HepG2 (cell line): ENCODE measurements around the gene ASPRV1.

Experiments used
- IRF2 ChIP-seq: IDR thresholded peaks from 2 replicates; pipeline ENCODE4 v1.6.1; 2018; ENCODE audit warnings: missing genetic modification reagents, missing compliant biosample characterization
- RAD21 ChIP-seq: fragments of 450-650 bp; formaldehyde crosslinking; IDR thresholded peaks from 2 replicates; pipeline ENCODE4 v1.5.0; 2020; ENCODE audit warnings: mild to moderate bottlenecking
- TGIF2 ChIP-seq: IDR thresholded peaks from 2 replicates; pipeline ENCODE4 v1.6.1; 2016; ENCODE audit warnings: control low read depth, missing compliant biosample characterization
- TOE1 ChIP-seq: sonication (generic); formaldehyde crosslinking; IDR thresholded peaks from 2 replicates; pipeline ENCODE4 v1.4.0; 2020; ENCODE audit warnings: mild to moderate bottlenecking, missing genetic modification reagents
- TRIM24 ChIP-seq: sonication (generic); formaldehyde crosslinking; IDR thresholded peaks from 2 replicates; pipeline ENCODE4 v1.8.0; 2022; ENCODE audit warnings: mild to moderate bottlenecking, missing genetic modification reagents

- no peak for TF ChIP-seq RAD21 (CRISPR knock-in tag)
- no peak for TF ChIP-seq TRIM24 (CRISPR knock-in tag)
- TF ChIP-seq TOE1 = no peak
- TF ChIP-seq TGIF2 (CRISPR knock-in tag) = no peak
- no peak for TF ChIP-seq IRF2 (CRISPR knock-in tag)
Observed at GRCh38 chr2:69939722-69940121, 21.7 kb downstream of the ASPRV1 start.
